Germinal center (tissue), 1 donor: ENCODE measurements around the gene OR4C15.

ENCODE experiments used
- DNase-seq: peaks from one replicate; pipeline ENCODE4 v3.0.0; 2012; ENCODE audit warnings: mixed read lengths, low spot score

The OR4C15 gene

GRCh38 chr11:55554169-55554568 lies at the start of gene OR4C15:
Gene OR4C15 (plus strand): TSS chr11:55554469. CDS start chr11:55554469, 0 bp downstream.
- no peak for DNase-seq

GRCh38 chr11:55571828-55572227 lies 17.6 kb downstream of the OR4C15 start, which contains the start of gene OR4C16:
Gene OR4C16 (plus strand): TSS chr11:55572128. CDS start chr11:55572128, 0 bp downstream.
- no peak for DNase-seq

- DNase-seq = no peak
Measured at GRCh38 chr11:55572548-55572947, 18.3 kb downstream of the OR4C15 start.
